WERI-Rb-1 (cell line): ENCODE data around the gene SLC40A1.

Experiments used
- DNase-seq: peaks from one replicate; pipeline ENCODE4 v3.0.0-alpha.2; 2020
- H3K27ac ChIP-seq: fragments of 250-450 bp; sonication (Bioruptor Pico); 2 replicates; pipeline ENCODE4 v1.5.1; 2020; ENCODE audit warnings: mild to moderate bottlenecking, moderate library complexity
- H3K27me3 ChIP-seq: fragments of 250-450 bp; sonication (Bioruptor Pico); 2 replicates; pipeline ENCODE4 v1.5.1; 2021; ENCODE audit warnings: mild to moderate bottlenecking, low read depth, moderate library complexity; ENCODE audit not compliant: insufficient read depth, severe bottlenecking
- H3K36me3 ChIP-seq: fragments of 250-450 bp; sonication (Bioruptor Pico); 2 replicates; pipeline ENCODE4 v1.5.1; 2020; ENCODE audit warnings: mild to moderate bottlenecking, moderate library complexity
- H3K4me3 ChIP-seq: 2 replicates; pipeline ENCODE4 v1.5.1; 2011; ENCODE audit warnings: low read depth, mild to moderate bottlenecking, control low read depth, low read length
- H3K9me3 ChIP-seq: fragments of 250-450 bp; sonication (Bioruptor Pico); 2 replicates; pipeline ENCODE4 v1.5.1; 2021; ENCODE audit warnings: mild to moderate bottlenecking, moderate library complexity; ENCODE audit not compliant: severe bottlenecking
- CTCF ChIP-seq: IDR thresholded peaks from 2 replicates; pipeline ENCODE4 v1.5.1; 2011; ENCODE audit warnings: low read depth, mild to moderate bottlenecking, control low read depth, inconsistent platforms, low read length

Gene SLC40A1

GRCh38 chr2:189548666-189549448 lies 31.7 kb downstream of the SLC40A1 start:
- TF ChIP-seq CTCF, result no peak
- Histone ChIP-seq H3K4me3 (no peak overlapping the region), H3K27me3 (no peaks in the 10 kb centered on the region), H3K27ac (no peak overlapping the region), H3K36me3 (no peaks in the 10 kb centered on the region), H3K9me3 (no peaks in the 10 kb centered on the region)
- no peak for DNase-seq

- TF ChIP-seq CTCF, result no peak
- Histone ChIP-seq H3K4me3 (no peak overlapping the region), H3K9me3 (no peaks in the 10 kb centered on the region), H3K36me3 (no peaks in the 10 kb centered on the region), H3K27me3 (no peaks in the 10 kb centered on the region), H3K27ac (no peak overlapping the region)
- no peak for DNase-seq
Observed at GRCh38 chr2:189545418-189545817, 35.2 kb downstream of the SLC40A1 start.

GRCh38 chr2:189544318-189545042 lies 36.1 kb downstream of the SLC40A1 start:
- Histone ChIP-seq H3K27ac (no peak overlapping the region), H3K4me3 (no peak overlapping the region), H3K36me3 (no peaks in the 10 kb centered on the region), H3K9me3 (no peaks in the 10 kb centered on the region), H3K27me3 (no peaks in the 10 kb centered on the region)
- no peak for DNase-seq
- no peak for TF ChIP-seq CTCF

GRCh38 chr2:189543367-189543766 lies 37.2 kb downstream of the SLC40A1 start:
- H3K27me3 ChIP-seq, result no peaks in the 10 kb centered on the region
- DNase-seq, result no peak
- H3K4me3 ChIP-seq, result no peak overlapping the region
- no peak for TF ChIP-seq CTCF
- no peaks in the 10 kb centered on the region for H3K36me3 ChIP-seq
- no peak overlapping the region for H3K27ac ChIP-seq
- H3K9me3 ChIP-seq, result no peaks in the 10 kb centered on the region

- TF ChIP-seq CTCF, result no peak
- H3K9me3 ChIP-seq, result no peaks in the 10 kb centered on the region
- DNase-seq, result no peak
- H3K36me3 ChIP-seq, result no peaks in the 10 kb centered on the region
- H3K27me3 ChIP-seq, result no peaks in the 10 kb centered on the region
- H3K4me3 ChIP-seq, result no peak overlapping the region
- H3K27ac ChIP-seq, result no peak overlapping the region
Observed at GRCh38 chr2:189542145-189542882, 38.3 kb downstream of the SLC40A1 start.
